OCI-LY3 (cell line): ENCODE results near the gene SLC25A44.

Source experiments
- EZH2phosphoT487 ChIP-seq: fragments of 200-600 bp; shearing (Covaris generic); IDR thresholded peaks from 2 replicates; pipeline ENCODE4 v1.6.1; 2018; ENCODE audit warnings: antibody characterized with exemption, mixed run types, low read depth
- TF ChIP-seq, protein P1 (sequence below): fragments of 200-600, 300-600 bp; sonication (generic); IDR thresholded peaks from 2 replicates; pipeline ENCODE4 v1.5.1; 2014; ENCODE audit warnings: antibody characterized with exemption, low read length, low read depth

DNA sequence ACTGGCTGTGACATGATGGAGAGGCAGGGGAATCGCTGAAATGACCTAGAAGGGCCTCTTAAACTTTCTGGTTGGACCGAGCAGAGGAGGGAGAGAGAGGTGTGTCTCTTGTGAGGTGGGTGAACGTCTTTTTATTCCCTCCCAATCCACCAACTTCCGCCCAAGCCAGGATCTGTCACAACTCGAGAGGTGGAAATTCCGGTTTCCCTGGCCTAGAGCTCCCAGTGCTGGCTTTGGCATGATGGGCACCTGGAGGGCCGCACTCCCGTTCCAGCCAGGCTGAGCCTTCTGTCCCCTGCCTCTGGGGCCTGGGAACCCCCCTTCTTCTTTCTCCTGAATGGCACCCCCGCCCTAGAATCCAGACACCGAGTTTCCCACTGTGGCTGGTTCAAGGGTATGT lies 40.5 kb upstream of the SLC25A44 start, which contains the start of gene SEMA4A:
- TF ChIP-seq, protein P1, sequence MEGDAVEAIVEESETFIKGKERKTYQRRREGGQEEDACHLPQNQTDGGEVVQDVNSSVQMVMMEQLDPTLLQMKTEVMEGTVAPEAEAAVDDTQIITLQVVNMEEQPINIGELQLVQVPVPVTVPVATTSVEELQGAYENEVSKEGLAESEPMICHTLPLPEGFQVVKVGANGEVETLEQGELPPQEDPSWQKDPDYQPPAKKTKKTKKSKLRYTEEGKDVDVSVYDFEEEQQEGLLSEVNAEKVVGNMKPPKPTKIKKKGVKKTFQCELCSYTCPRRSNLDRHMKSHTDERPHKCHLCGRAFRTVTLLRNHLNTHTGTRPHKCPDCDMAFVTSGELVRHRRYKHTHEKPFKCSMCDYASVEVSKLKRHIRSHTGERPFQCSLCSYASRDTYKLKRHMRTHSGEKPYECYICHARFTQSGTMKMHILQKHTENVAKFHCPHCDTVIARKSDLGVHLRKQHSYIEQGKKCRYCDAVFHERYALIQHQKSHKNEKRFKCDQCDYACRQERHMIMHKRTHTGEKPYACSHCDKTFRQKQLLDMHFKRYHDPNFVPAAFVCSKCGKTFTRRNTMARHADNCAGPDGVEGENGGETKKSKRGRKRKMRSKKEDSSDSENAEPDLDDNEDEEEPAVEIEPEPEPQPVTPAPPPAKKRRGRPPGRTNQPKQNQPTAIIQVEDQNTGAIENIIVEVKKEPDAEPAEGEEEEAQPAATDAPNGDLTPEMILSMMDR: no peak
- TF ChIP-seq EZH2phosphoT487: no peak
